ENCODE measurements around the gene DNM1. TPM values are rescaled to one million over a fixed set of nuclear protein-coding genes. Genes with fewer than 3 reads are reported as not detected.

Gene DNM1
- total and polyA plus RNA-seq, 7 donors: 1.1 to 5.4 (median 2.1) TPM

- Histone ChIP-seq H3K4me3 (no peak overlapping the region), H3K9me3 (no peaks in the 10 kb centered on the region), H3K4me1 (no peaks in the 10 kb centered on the region), H3K36me3 (ENCODE audit: insufficient read depth in 1 of 2, low read depth in 1 of 2) (peaks cover 0 to 95% of the 10 kb centered on the region in 2 donors), H3K27me3 (ENCODE audit: insufficient read depth in 3 of 3, low read length in 2 of 3) (no peaks in the 10 kb centered on the region), H3K27ac (no peak overlapping the region)
- TF ChIP-seq CTCF (IDR thresholded peaks at IDR 0.05): no peak
- no peak for ATAC-seq
- no peak for DNase-seq
- WGBS, 3 donors: 74 to 92% (median 86%) methylated on average over 4 of the region's 4 CpGs
- intact Hi-C loops (cut with DNase I): no loop called here
Measured at GRCh38 chr9:128174062-128174461, 29.1 kb upstream of the DNM1 start.

DNA sequence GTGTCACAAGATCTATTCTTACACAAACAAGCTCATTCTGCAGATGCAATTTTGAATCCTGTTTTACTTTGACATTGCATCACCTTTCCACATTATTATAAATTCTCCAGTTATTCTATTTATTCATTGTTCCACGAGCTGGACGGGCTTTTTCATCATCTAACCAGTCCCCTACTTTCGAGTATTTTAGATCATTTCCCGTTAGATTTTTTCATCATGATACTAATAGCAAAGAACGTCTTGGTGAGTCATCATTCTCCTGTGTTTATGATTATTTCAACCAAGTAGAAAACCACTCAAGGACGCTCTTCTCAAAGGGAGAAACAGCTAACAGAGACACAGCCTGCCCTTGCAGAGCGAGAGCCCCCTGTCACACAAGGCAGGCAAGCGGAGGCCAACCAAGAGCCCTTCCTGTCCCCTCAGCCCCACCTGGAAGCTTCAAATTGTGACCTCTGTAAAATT is 28.0 kb upstream of the DNM1 start:
- no peak for ATAC-seq
- DNase-seq: no peak
- no peak overlapping the region for H3K27ac ChIP-seq
- no peak overlapping the region for H3K4me3 ChIP-seq
- peaks cover 0 to 95% of the 10 kb centered on the region in 2 donors for H3K36me3 ChIP-seq (ENCODE audit: insufficient read depth in 1 of 2, low read depth in 1 of 2)
- H3K4me1 ChIP-seq: no peaks in the 10 kb centered on the region
- no peaks in the 10 kb centered on the region for H3K27me3 ChIP-seq (ENCODE audit: insufficient read depth in 3 of 3, low read length in 2 of 3)
- intact Hi-C loops (cut with DNase I): no loop called here
- H3K9me3 ChIP-seq: no peaks in the 10 kb centered on the region
- TF ChIP-seq CTCF (IDR thresholded peaks at IDR 0.05): no peak
- 86 to 91% (median 87%) methylated on average over 8 of the region's 8 CpGs for WGBS, 3 donors

DNA sequence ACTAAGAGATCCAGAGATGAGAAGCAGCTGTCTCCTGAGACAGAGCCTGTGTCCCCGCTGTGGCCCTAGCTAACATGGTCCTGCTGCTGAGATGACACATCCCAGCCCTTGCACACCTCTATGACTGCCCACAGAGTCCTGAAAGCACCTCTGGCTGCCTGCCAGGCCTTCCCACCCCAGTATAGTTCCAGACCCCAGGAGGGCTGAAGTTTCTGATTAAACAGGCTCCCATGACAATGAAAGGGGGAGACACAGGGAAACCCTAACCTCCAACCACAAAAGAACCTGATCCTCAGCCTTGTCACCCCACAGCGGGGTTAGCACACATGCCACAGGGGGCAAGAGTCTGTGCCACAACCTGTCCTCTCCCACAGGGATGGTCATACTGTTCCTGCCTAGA is 27.5 kb upstream of the DNM1 start:
- ATAC-seq: no peak
- Histone ChIP-seq H3K27me3 (ENCODE audit: insufficient read depth in 3 of 3, low read length in 2 of 3) (no peaks in the 10 kb centered on the region), H3K9me3 (no peaks in the 10 kb centered on the region), H3K4me3 (no peak overlapping the region), H3K36me3 (ENCODE audit: insufficient read depth in 1 of 2, low read depth in 1 of 2) (peaks cover 0 to 95% of the 10 kb centered on the region in 2 donors), H3K27ac (no peak overlapping the region), H3K4me1 (no peaks in the 10 kb centered on the region)
- TF ChIP-seq CTCF (IDR thresholded peaks at IDR 0.05): no peak
- 98 to 100% (median 98%) methylated on average over 2 of the region's 2 CpGs for WGBS, 3 donors
- intact Hi-C loops (cut with DNase I): no loop called here
- DNase-seq: no peak

DNA sequence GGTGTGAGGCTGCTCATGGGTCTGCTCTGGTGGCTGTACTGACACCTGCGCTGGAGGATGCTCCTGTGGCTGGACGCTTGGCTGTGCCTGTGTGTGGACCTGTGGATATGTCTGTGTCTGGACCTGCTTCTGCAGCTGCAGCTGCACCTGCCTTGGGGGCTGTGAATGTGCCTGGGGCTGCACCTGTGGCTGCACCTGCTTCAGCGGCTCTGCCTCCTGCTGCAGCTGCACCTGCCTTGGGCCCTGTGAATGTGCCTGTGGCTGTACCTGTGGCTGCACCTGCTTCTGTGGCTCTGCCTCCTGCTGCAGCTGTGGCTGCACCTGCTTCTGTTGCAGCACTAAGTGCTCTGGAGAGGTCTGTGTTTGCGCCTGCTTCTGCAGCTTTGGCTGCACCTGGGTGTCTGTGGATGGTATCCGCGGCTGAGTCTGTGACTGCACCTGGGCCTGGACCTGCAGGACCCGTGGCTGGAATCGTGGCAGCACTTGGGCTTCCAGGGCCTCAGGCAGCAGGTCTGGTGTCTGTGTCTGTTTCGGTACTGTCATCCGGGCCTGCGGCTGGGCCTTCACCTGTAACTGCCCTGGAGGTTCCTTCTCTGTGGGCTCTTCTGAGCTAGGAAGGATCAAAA is 24.3 kb upstream of the DNM1 start:
- intact Hi-C loops (cut with DNase I): no loop called here
- Histone ChIP-seq H3K9me3 (no peaks in the 10 kb centered on the region), H3K27me3 (ENCODE audit: insufficient read depth in 3 of 3, low read length in 2 of 3) (no peaks in the 10 kb centered on the region), H3K4me1 (no peaks in the 10 kb centered on the region), H3K4me3 (no peak overlapping the region), H3K36me3 (ENCODE audit: insufficient read depth in 1 of 2, low read depth in 1 of 2) (peaks cover 0 to 91% of the 10 kb centered on the region in 2 donors), H3K27ac (no peak overlapping the region)
- TF ChIP-seq CTCF (IDR thresholded peaks at IDR 0.05): no peak
- DNase-seq (no peak), ATAC-seq (no peak)
- 98 to 99% (median 98%) methylated on average over 11 of the region's 11 CpGs for WGBS, 3 donors

GRCh38 chr9:128180001-128180400 is 23.2 kb upstream of the DNM1 start:
- DNase-seq (no peak), ATAC-seq (no peak)
- WGBS, 3 donors: 92 to 99% (median 97%) methylated on average over 8 of the region's 8 CpGs
- Histone ChIP-seq H3K27me3 (ENCODE audit: insufficient read depth in 3 of 3, low read length in 2 of 3) (no peaks in the 10 kb centered on the region), H3K4me3 (no peak overlapping the region), H3K36me3 (ENCODE audit: insufficient read depth in 1 of 2, low read depth in 1 of 2) (peaks cover 0 to 91% of the 10 kb centered on the region in 2 donors), H3K4me1 (no peaks in the 10 kb centered on the region), H3K27ac (no peak overlapping the region), H3K9me3 (no peaks in the 10 kb centered on the region)
- intact Hi-C loops (cut with DNase I): no loop called here
- no peak for TF ChIP-seq CTCF (IDR thresholded peaks at IDR 0.05)
